B cell (primary cell): ENCODE measurements around the gene CAVIN1.

Experiments used
- EZH2 ChIP-seq: IDR thresholded peaks from 2 replicates; pipeline ENCODE4 v1.6.1; 2012; ENCODE audit warnings: borderline replicate concordance, low read depth, mild to moderate bottlenecking, moderate library complexity, low read length; ENCODE audit not compliant: insufficient read depth, poor library complexity, severe bottlenecking
- TF ChIP-seq, protein P1 (sequence below): fragments of 200-600 bp; IDR thresholded peaks from one replicate; pipeline ENCODE4 v1.8.0; 2022; ENCODE audit warnings: antibody characterized with exemption, mild to moderate bottlenecking

DNA sequence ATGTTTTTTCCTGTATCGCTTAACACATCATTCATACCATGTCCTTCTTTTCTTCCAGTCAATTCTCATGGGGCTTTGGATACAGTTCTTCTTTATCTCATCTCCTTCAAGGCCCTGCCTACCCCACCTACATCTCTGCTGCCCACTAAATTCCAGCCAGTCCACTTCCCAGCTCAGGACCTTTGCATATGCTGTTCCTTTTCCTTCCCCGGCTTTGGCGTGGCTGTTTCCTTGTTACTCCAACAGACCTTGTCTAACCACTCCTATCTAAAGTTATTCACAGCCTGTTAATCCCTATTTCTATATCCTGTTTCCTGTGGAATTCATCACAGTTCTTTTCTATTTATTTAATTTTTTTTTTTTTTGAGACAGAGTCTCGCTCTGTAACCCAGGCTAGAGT, 28.2 kb downstream of the CAVIN1 start:
- TF ChIP-seq, protein P1, sequence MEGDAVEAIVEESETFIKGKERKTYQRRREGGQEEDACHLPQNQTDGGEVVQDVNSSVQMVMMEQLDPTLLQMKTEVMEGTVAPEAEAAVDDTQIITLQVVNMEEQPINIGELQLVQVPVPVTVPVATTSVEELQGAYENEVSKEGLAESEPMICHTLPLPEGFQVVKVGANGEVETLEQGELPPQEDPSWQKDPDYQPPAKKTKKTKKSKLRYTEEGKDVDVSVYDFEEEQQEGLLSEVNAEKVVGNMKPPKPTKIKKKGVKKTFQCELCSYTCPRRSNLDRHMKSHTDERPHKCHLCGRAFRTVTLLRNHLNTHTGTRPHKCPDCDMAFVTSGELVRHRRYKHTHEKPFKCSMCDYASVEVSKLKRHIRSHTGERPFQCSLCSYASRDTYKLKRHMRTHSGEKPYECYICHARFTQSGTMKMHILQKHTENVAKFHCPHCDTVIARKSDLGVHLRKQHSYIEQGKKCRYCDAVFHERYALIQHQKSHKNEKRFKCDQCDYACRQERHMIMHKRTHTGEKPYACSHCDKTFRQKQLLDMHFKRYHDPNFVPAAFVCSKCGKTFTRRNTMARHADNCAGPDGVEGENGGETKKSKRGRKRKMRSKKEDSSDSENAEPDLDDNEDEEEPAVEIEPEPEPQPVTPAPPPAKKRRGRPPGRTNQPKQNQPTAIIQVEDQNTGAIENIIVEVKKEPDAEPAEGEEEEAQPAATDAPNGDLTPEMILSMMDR = no peak
- TF ChIP-seq EZH2 = no peak
